HepG2 (cell line): ENCODE measurements around the gene TLE1. TPM values are rescaled to one million over a fixed set of nuclear protein-coding genes. Genes with fewer than 3 reads are reported as not detected.

Experiments
- AGO2 ChIP-seq: fragments of 200-400 bp; formaldehyde crosslinking; optimal IDR thresholded peaks from 2 replicates; pipeline ENCODE3; 2017; ENCODE audit warnings: mild to moderate bottlenecking, low read depth, low read length, moderate library complexity
- ARNTL ChIP-seq: sonication (generic); formaldehyde crosslinking; IDR thresholded peaks from 2 replicates; pipeline ENCODE4 v1.4.0; 2020; ENCODE audit warnings: mild to moderate bottlenecking, missing genetic modification reagents
- ATM ChIP-seq: fragments of 450-650 bp; IDR thresholded peaks from 2 replicates; pipeline ENCODE4 v1.7.1; 2017; ENCODE audit warnings: mild to moderate bottlenecking, borderline replicate concordance
- BCL3 ChIP-seq: sonication (generic); formaldehyde crosslinking; IDR thresholded peaks from 2 replicates; pipeline ENCODE4 v1.5.1; 2020; ENCODE audit warnings: mild to moderate bottlenecking, missing genetic modification reagents, moderate library complexity
- CBX5 ChIP-seq: sonication (generic); formaldehyde crosslinking; IDR thresholded peaks from 2 replicates; pipeline ENCODE4 v1.4.0; 2020; ENCODE audit warnings: missing genetic modification reagents, borderline replicate concordance
- CSRNP1 ChIP-seq: sonication (generic); formaldehyde crosslinking; IDR thresholded peaks from 2 replicates; pipeline ENCODE4 v1.8.1; 2023; ENCODE audit warnings: mild to moderate bottlenecking, missing genetic modification reagents
- FOXC1 ChIP-seq: sonication (generic); formaldehyde crosslinking; IDR thresholded peaks from 2 replicates; pipeline ENCODE4 v1.8.0; 2022; ENCODE audit warnings: mild to moderate bottlenecking, missing genetic modification reagents, borderline replicate concordance
- GTF2F1 ChIP-seq: fragments of 150-350 bp; IDR thresholded peaks from 2 replicates; pipeline ENCODE4 v1.6.1; 2014; ENCODE audit warnings: low read length
- HHEX ChIP-seq: IDR thresholded peaks from 2 replicates; pipeline ENCODE4 v1.6.1; 2016; ENCODE audit warnings: control low read depth
- MAFG ChIP-seq: sonication (generic); formaldehyde crosslinking; IDR thresholded peaks from 2 replicates; pipeline ENCODE4 v1.5.1; 2020; ENCODE audit warnings: mild to moderate bottlenecking, missing genetic modification reagents
- MTF2 ChIP-seq: sonication (generic); formaldehyde crosslinking; IDR thresholded peaks from 2 replicates; pipeline ENCODE4 v1.5.0; 2020; ENCODE audit warnings: missing genetic modification reagents, borderline replicate concordance
- PLSCR1 ChIP-seq: sonication (generic); formaldehyde crosslinking; IDR thresholded peaks from 2 replicates; pipeline ENCODE4 v1.5.0; 2020; ENCODE audit warnings: missing genetic modification reagents, mild to moderate bottlenecking, borderline replicate concordance
- SMARCE1 ChIP-seq: fragments of 450-650 bp; IDR thresholded peaks from 2 replicates; pipeline ENCODE4 v1.6.1; 2017; ENCODE audit warnings: borderline replicate concordance
- TBX3 ChIP-seq: fragments of 450-650 bp; IDR thresholded peaks from 2 replicates; pipeline ENCODE4 v1.6.1; 2017; ENCODE audit warnings: antibody characterized with exemption, mild to moderate bottlenecking, inconsistent platforms, borderline replicate concordance
- U2AF2 ChIP-seq: fragments of 200-400 bp; formaldehyde crosslinking; IDR thresholded peaks from 2 replicates; pipeline ENCODE4 v1.6.1; 2017; ENCODE audit warnings: low read depth, mild to moderate bottlenecking, low read length
- XBP1 ChIP-seq: sonication (generic); formaldehyde crosslinking; IDR thresholded peaks from 2 replicates; pipeline ENCODE4 v1.5.0; 2020; ENCODE audit warnings: missing genetic modification reagents
- ZBED4 ChIP-seq: sonication (generic); formaldehyde crosslinking; IDR thresholded peaks from 2 replicates; pipeline ENCODE4 v1.4.0; 2020; ENCODE audit warnings: missing genetic modification reagents, borderline replicate concordance
- ZNF44 ChIP-seq: sonication (generic); formaldehyde crosslinking; IDR thresholded peaks from 2 replicates; pipeline ENCODE4 v1.5.1; 2020; ENCODE audit warnings: mild to moderate bottlenecking, missing genetic modification reagents
- ZNF484 ChIP-seq: sonication (generic); formaldehyde crosslinking; IDR thresholded peaks from 2 replicates; pipeline ENCODE4 v1.5.1; 2020; ENCODE audit warnings: mild to moderate bottlenecking, low read depth, missing genetic modification reagents, borderline replicate concordance
- ZNF546 ChIP-seq: sonication (generic); formaldehyde crosslinking; conservative IDR thresholded peaks from 2 replicates; pipeline ENCODE4 v1.8.1; 2023; ENCODE audit warnings: mild to moderate bottlenecking, missing genetic modification reagents
- ZNF615 ChIP-seq: sonication (generic); formaldehyde crosslinking; IDR thresholded peaks from 2 replicates; pipeline ENCODE4 v1.5.0; 2020; ENCODE audit warnings: mild to moderate bottlenecking, missing genetic modification reagents, borderline replicate concordance
- ZNF775 ChIP-seq: sonication (generic); formaldehyde crosslinking; IDR thresholded peaks from 2 replicates; pipeline ENCODE4 v1.4.0; 2020; ENCODE audit warnings: missing genetic modification reagents, mild to moderate bottlenecking, moderate library complexity, borderline replicate concordance
- ZSCAN22 ChIP-seq: sonication (generic); formaldehyde crosslinking; IDR thresholded peaks from 2 replicates; pipeline ENCODE4 v1.4.0; 2020; ENCODE audit warnings: mild to moderate bottlenecking, missing genetic modification reagents
- polyA plus RNA-seq, 8 experiments: library from polyadenylated mRNA; depleted of rRNA in 3 of 8; stranded (reverse) in 7 of 8; unstranded in 1 of 8; fragments of >200 nt; fragmentation: Illumina TruSeq in 4 of 8; extraction: Trizol in 4 of 8; gene quantifications; 2 replicates each; pipeline versions ENCODE4 v1.2.1 to v1.2.3, GENCODE V29; 2011 to 2016; ENCODE audit warnings: low read depth in 4 of 8, missing spikeins in 1 of 8, mixed read lengths in 1 of 8; ENCODE audit not compliant: insufficient read depth in 1 of 8
- total RNA-seq, 5 experiments: library from RNA; depleted of rRNA; stranded (reverse); fragments of >200 nt; fragmentation: Illumina TruSeq; extraction: Trizol; gene quantifications; 2 replicates each; pipeline ENCODE4 v1.2.3, GENCODE V29; 2016; ENCODE audit warnings: low read depth in 1 of 5

TLE1 gene
- total and polyA plus RNA-seq, 2 of the 13 experiments (the other 11 are each of a cell fraction or from before 2014, with no cell fraction given), result 35.9 to 109 TPM

- TF ChIP-seq ZNF775 (CRISPR knock-in tag), result no peak
- TF ChIP-seq MTF2 (CRISPR knock-in tag), result no peak
- no peak for TF ChIP-seq ZBED4 (CRISPR knock-in tag)
- no peak; the same call in 1 of the 2 replicates for TF ChIP-seq CBX5 (CRISPR knock-in tag)
- TF ChIP-seq ZNF546, result no peak; the same call in 1 of the 2 replicates
- no peak for TF ChIP-seq HHEX (CRISPR knock-in tag)
- no peak for TF ChIP-seq PLSCR1 (CRISPR knock-in tag)
- TF ChIP-seq XBP1 (CRISPR knock-in tag), result no peak
- 0 out of 2 replicates have a peak, but pooled peaks have one; percentile 58 for TF ChIP-seq MAFG (CRISPR knock-in tag)
- no peak for TF ChIP-seq FOXC1 (CRISPR knock-in tag)
- TF ChIP-seq U2AF2, result no peak
- no peak for TF ChIP-seq ZNF44 (CRISPR knock-in tag)
- no peak for TF ChIP-seq SMARCE1
- no peak for TF ChIP-seq AGO2
- 0 out of 2 replicates have a peak, but pooled peaks have one; percentile 8 for TF ChIP-seq TBX3
- TF ChIP-seq BCL3 (CRISPR knock-in tag), result no peak
- TF ChIP-seq ZNF484, result no peak; the same call in 1 of the 2 replicates
- TF ChIP-seq CSRNP1 (CRISPR knock-in tag), result no peak; the same call in 1 of the 2 replicates
- peak; percentile 77 for TF ChIP-seq ARNTL (CRISPR knock-in tag)
- TF ChIP-seq ATM, result no peak
- TF ChIP-seq ZSCAN22, result no peak
- TF ChIP-seq ZNF615 (CRISPR knock-in tag), result no peak
- no peak for TF ChIP-seq GTF2F1
These were observed at the start of gene TLE1 (continued) for GRCh38 chr9:81689343-81690175.
